Natural killer cell (primary cell): Measurements from ENCODE around the gene SETD3. TPM values are rescaled to one million over a fixed set of nuclear protein-coding genes. Genes with fewer than 3 reads are reported as not detected.

Experiments
- ATAC-seq, 3 donors: fragments of 150-1000 bp in 2 of 3; fragments of 200-7000 bp in 1 of 3; cut with Tn5 transposase; 1 replicate in 1 of 3; 2 replicates in 2 of 3; pipeline ENCODE4 v1.10.0; 2021; ENCODE audit warnings: mild to moderate bottlenecking in 2 of 3, moderate library complexity in 2 of 3
- DNase-seq, 2 donors: peaks; one replicate each; pipeline versions ENCODE4 v3.0.0 to v3.0.0-alpha.2; 2013 to 2021; ENCODE audit warnings: mixed read lengths in 1 of 2
- H3K27ac ChIP-seq: one replicate; pipeline ENCODE4 v1.5.1; 2013; ENCODE audit warnings: mild to moderate bottlenecking, low read length
- H3K27me3 ChIP-seq: one replicate; pipeline ENCODE4 v1.6.1; 2013; ENCODE audit warnings: low read length; ENCODE audit not compliant: control insufficient read depth, insufficient read depth
- H3K36me3 ChIP-seq: one replicate; pipeline ENCODE4 v1.6.1; 2013; ENCODE audit warnings: low read length; ENCODE audit not compliant: control insufficient read depth, insufficient read depth
- H3K4me1 ChIP-seq: one replicate; pipeline ENCODE4 v1.6.1; 2013; ENCODE audit warnings: low read length; ENCODE audit not compliant: control insufficient read depth, insufficient read depth
- H3K4me3 ChIP-seq: one replicate; pipeline ENCODE4 v1.5.1; 2013; ENCODE audit warnings: low read length
- H3K9me3 ChIP-seq: one replicate; pipeline ENCODE4 v1.6.1; 2013; ENCODE audit warnings: low read length; ENCODE audit not compliant: control insufficient read depth, insufficient read depth
- H3K27ac Mint-ChIP-seq, 2 donors: one replicate each; pipeline ENCODE4 v1.8.0; 2022; ENCODE audit warnings: mild to moderate bottlenecking in 2 of 2, mixed read lengths in 2 of 2, moderate library complexity in 1 of 2
- H3K27me3 Mint-ChIP-seq, 2 donors: one replicate each; pipeline ENCODE4 v1.8.0; 2022; ENCODE audit warnings: low read depth in 2 of 2, mixed read lengths in 2 of 2
- H3K36me3 Mint-ChIP-seq: one replicate; pipeline ENCODE4 v1.8.0; 2022; ENCODE audit warnings: mixed read lengths
- H3K4me1 Mint-ChIP-seq, 2 donors: one replicate each; pipeline ENCODE4 v1.8.0; 2022; ENCODE audit warnings: mixed read lengths in 2 of 2
- H3K4me3 Mint-ChIP-seq: one replicate; pipeline ENCODE4 v1.8.0; 2022; ENCODE audit warnings: mild to moderate bottlenecking, moderate library complexity, mixed read lengths
- H3K9me3 Mint-ChIP-seq, 2 donors: one replicate each; pipeline ENCODE4 v1.8.0; 2022; ENCODE audit warnings: mixed read lengths in 2 of 2
- WGBS: methylation state at CpG from one replicate; pipeline ENCODE4 v1.1.7; 2013; ENCODE audit warnings: missing lambda C conversion rate; ENCODE audit not compliant: insufficient coverage; 5-methylcytosine and 5-hydroxymethylcytosine counted together
- intact Hi-C: fragments of 100-400 bp; cut with micrococcal nuclease; formaldehyde crosslinking; loops from one replicate; pipeline ENCODE4 v1.14.2; 2022
- total RNA-seq, 4 donors: library from RNA; stranded (reverse); fragments of 120-200 nt in 1 of 4; gene quantifications; one replicate each; pipeline versions ENCODE4 v1.2.3 to v1.2.4, GENCODE V29; 2013 to 2022
- TF ChIP-seq, protein P1 (sequence below): fragments of 200-600 bp; IDR thresholded peaks from one replicate; pipeline ENCODE4 v1.8.0; 2022; ENCODE audit warnings: antibody characterized with exemption

Gene SETD3
- total RNA-seq, 3 donors from 2014 or later (not counting 1 experiment from before 2014, with no cell fraction given) = 111 to 160 (median 137) TPM

DNA sequence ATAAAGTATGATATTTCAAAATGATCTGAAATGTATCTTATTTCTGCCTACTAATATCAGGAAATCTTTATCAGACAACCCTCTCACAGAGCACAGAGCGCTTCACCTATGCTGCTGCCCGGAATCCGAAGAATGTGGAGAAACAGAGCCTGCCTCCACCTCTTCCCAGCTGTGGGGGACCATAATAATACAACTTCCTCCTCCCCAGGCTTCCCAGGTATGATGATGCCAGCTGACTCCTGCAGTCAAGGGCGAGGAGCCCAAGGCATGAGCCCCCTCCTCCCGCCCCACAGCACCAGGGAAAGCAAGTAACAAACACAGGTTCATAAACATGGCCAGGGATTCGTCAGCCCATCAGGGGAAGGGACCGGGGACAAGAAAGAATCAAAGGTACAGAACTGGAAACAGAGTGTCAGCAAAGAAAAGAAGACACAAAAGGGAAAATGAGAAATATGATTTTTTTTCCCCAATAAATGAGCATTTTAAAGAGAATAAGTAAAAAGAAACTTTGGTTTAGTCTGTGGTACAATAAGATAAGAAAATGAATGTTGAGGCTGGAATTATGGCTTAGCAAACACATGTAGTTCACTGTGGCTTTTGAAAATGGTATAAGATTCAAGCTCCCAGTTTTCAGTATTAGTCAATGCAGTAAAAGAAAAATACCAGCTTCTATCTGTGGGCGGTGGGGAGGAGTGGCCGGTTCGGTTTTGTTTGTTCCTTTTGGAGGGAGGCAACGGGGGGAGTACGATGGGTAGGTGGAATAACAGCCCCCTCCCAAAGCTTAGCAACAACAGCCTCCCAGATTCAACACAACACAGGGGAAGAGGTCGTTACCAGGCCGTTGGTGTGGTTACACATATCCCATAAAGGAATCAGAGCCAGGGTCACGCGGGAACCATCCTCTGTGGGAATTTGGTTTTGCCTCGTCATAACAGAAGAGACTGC lies 68.3 kb downstream of the SETD3 start:
- peaks cover 15% of the 10 kb centered on the region for H3K36me3 Mint-ChIP-seq
- ATAC-seq (no peak), DNase-seq (no peak)
- no peaks in the 10 kb centered on the region for H3K27me3 Mint-ChIP-seq
- WGBS = 88% methylated on average over 10 of the region's 17 CpGs
- H3K4me3 Mint-ChIP-seq = no peak overlapping the region
- H3K36me3 ChIP-seq = peaks cover 40% of the 10 kb centered on the region
- H3K27ac ChIP-seq = no peak overlapping the region
- peak overlapping the region; percentile 52 to 72 for H3K27ac Mint-ChIP-seq
- intact Hi-C loops = no loop called here
- TF ChIP-seq, protein P1, sequence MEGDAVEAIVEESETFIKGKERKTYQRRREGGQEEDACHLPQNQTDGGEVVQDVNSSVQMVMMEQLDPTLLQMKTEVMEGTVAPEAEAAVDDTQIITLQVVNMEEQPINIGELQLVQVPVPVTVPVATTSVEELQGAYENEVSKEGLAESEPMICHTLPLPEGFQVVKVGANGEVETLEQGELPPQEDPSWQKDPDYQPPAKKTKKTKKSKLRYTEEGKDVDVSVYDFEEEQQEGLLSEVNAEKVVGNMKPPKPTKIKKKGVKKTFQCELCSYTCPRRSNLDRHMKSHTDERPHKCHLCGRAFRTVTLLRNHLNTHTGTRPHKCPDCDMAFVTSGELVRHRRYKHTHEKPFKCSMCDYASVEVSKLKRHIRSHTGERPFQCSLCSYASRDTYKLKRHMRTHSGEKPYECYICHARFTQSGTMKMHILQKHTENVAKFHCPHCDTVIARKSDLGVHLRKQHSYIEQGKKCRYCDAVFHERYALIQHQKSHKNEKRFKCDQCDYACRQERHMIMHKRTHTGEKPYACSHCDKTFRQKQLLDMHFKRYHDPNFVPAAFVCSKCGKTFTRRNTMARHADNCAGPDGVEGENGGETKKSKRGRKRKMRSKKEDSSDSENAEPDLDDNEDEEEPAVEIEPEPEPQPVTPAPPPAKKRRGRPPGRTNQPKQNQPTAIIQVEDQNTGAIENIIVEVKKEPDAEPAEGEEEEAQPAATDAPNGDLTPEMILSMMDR = no peak
- no peaks in the 10 kb centered on the region for H3K9me3 ChIP-seq
- no peaks in the 10 kb centered on the region for H3K4me1 ChIP-seq
- H3K4me3 ChIP-seq = no peak overlapping the region
- peaks cover 20 to 24% of the 10 kb centered on the region in 2 donors for H3K4me1 Mint-ChIP-seq
- no peaks in the 10 kb centered on the region for H3K9me3 Mint-ChIP-seq
- no peaks in the 10 kb centered on the region for H3K27me3 ChIP-seq

DNA sequence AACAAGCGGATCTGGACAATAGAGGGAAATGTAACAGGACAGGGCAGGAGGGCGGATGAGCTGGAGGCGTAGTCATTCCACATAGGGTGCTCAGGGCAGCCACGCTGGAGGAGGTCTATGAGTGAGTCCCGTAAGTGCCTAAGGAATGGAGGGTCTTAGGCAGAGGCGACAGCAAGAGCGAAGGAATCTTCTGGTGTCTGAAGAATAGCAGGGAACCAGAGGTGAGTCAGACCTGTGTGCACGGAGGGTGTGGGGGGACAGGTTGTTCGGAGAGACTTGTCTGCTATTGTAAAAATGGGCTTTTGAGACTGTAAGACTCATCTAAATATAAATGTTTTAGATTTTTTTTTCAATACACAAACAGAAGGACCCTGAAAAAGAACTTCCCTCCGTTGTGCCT lies 70.6 kb downstream of the SETD3 start:
- H3K9me3 Mint-ChIP-seq = no peaks in the 10 kb centered on the region
- H3K4me3 ChIP-seq = no peak overlapping the region
- intact Hi-C loops = no loop called here
- H3K9me3 ChIP-seq = no peaks in the 10 kb centered on the region
- no peak overlapping the region for H3K27ac Mint-ChIP-seq
- ATAC-seq (no peak), DNase-seq (no peak)
- no peaks in the 10 kb centered on the region for H3K27me3 ChIP-seq
- H3K4me3 Mint-ChIP-seq = no peak overlapping the region
- H3K27ac ChIP-seq = no peak overlapping the region
- peaks cover 13 to 21% of the 10 kb centered on the region in 2 donors for H3K4me1 Mint-ChIP-seq
- no peaks in the 10 kb centered on the region for H3K27me3 Mint-ChIP-seq
- H3K4me1 ChIP-seq = no peaks in the 10 kb centered on the region
- TF ChIP-seq, protein P1 = no peak
- WGBS = 96% methylated on average over 10 of the region's 10 CpGs
- H3K36me3 Mint-ChIP-seq = peaks cover 15% of the 10 kb centered on the region
- H3K36me3 ChIP-seq = peaks cover 54% of the 10 kb centered on the region

DNA sequence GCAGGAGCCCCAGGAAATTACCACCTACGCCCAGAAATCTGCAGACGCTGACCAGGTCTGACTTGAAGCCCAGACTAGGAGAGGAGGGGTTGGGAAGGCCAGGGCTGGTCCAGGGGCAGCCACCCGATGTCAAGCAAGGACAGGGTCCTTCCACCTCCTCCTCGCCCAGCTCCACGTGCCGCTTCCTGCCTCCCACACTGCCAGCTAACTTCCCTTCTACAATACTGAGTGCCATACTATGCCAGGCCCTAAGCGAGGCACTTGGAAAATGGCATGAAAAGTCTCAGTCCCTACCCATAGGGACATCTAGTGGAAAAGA lies 71.7 kb downstream of the SETD3 start:
- no peak overlapping the region for H3K27ac Mint-ChIP-seq
- H3K9me3 Mint-ChIP-seq = no peaks in the 10 kb centered on the region
- no peak overlapping the region for H3K4me3 Mint-ChIP-seq
- DNase-seq (no peak), ATAC-seq (no peak)
- peaks cover 17% of the 10 kb centered on the region for H3K36me3 Mint-ChIP-seq
- Histone ChIP-seq H3K9me3 (no peaks in the 10 kb centered on the region), H3K4me1 (no peaks in the 10 kb centered on the region), H3K36me3 (peaks cover 65% of the 10 kb centered on the region), H3K27me3 (no peaks in the 10 kb centered on the region), H3K27ac (no peak overlapping the region), H3K4me3 (no peak overlapping the region)
- H3K4me1 Mint-ChIP-seq = peaks cover 13 to 21% of the 10 kb centered on the region in 2 donors
- no peaks in the 10 kb centered on the region for H3K27me3 Mint-ChIP-seq
- 91% methylated on average over 7 of the region's 7 CpGs for WGBS
- TF ChIP-seq, protein P1 = no peak
- intact Hi-C loops = no loop called here
